ENCODE measurements around the gene TRAF7. TPM values are rescaled to one million over a fixed set of nuclear protein-coding genes. Genes with fewer than 3 reads are reported as not detected.
A peak's percentile ranks its signal among the peaks of the same experiment; 100 is the strongest.

Gene TRAF7
- total RNA-seq, 2 experiments from 2014 or later, result 53.6 to 82.3 TPM

- peaks cover 44% of the 10 kb centered on the region for H3K36me3 ChIP-seq (ENCODE audit: insufficient read depth, low read length)
- BruUV-seq (replicated peaks), result TSS peak; percentile 95
- peak overlapping the region; percentile 81 for H3K4me3 ChIP-seq (ENCODE audit: low read depth, low read length, poor library complexity, severe bottlenecking)
- no peaks in the 10 kb centered on the region for H3K9me3 ChIP-seq (ENCODE audit: low read length)
- peaks cover 47% of the 10 kb centered on the region for H3K4me1 ChIP-seq (ENCODE audit: insufficient read depth, low read length, poor library complexity, severe bottlenecking)
- intact Hi-C loops (cut with micrococcal nuclease; ENCODE audit: unreplicated experiment), result loop anchor here (2.0 to 10.0 kb wide), 3 partner anchors 68 to 270 kb away; partner anchors contain the start of genes CCNF, E4F1 and RNPS1
- H3K27ac ChIP-seq (ENCODE audit: low read depth, low read length, poor library complexity, severe bottlenecking), result peak overlapping the region; percentile 83
- TF ChIP-seq EZH2phosphoT487 (IDR thresholded peaks at IDR 0.05; ENCODE audit: borderline replicate concordance, low read depth, low read length) (no peak), CTCF (conservative IDR thresholded peaks at IDR 0.05; ENCODE audit: low read length) (no peak)
- ChIA-PET POLR2A (interaction anchor here (0.8 to 1.6 kb wide), 6 partner anchors 107 to 944 kb away, joined by 3 to 7 read pairs (median 3); partner anchors contain the start of genes NTHL1, RPS2, TSC2 and ZSCAN10), CTCF (ENCODE audit: unreplicated experiment) (no interaction called here)
- peaks cover 60% of the 10 kb centered on the region for H3K79me2 ChIP-seq (ENCODE audit: insufficient read depth, low read depth, low read length)
- peak; percentile 48 for DNase-seq (ENCODE audit: low spot score)
- H3K9me2 ChIP-seq (ENCODE audit: insufficient read depth, low read length), result no peaks in the 10 kb centered on the region
- no peak overlapping the region for H2AFZ ChIP-seq (ENCODE audit: low read length)
- peaks cover 17% of the 10 kb centered on the region for H4K20me1 ChIP-seq (ENCODE audit: insufficient read depth, low read length)
- H3K4me2 ChIP-seq (ENCODE audit: low read length), result peak overlapping the region; percentile 100
These were observed 970 bp upstream of the TRAF7 start for GRCh38 chr16:2154533-2155090.

- Histone ChIP-seq H3K4me2 (ENCODE audit: low read length) (peak overlapping the region; percentile 92), H3K79me2 (ENCODE audit: insufficient read depth, low read depth, low read length) (peaks cover 60% of the 10 kb centered on the region), H3K36me3 (ENCODE audit: insufficient read depth, low read length) (peaks cover 44% of the 10 kb centered on the region), H3K27ac (ENCODE audit: low read depth, low read length, poor library complexity, severe bottlenecking) (peak overlapping the region; percentile 20), H3K9me2 (ENCODE audit: insufficient read depth, low read length) (no peaks in the 10 kb centered on the region), H3K4me3 (ENCODE audit: low read depth, low read length, poor library complexity, severe bottlenecking) (peak overlapping the region; percentile 100), H4K20me1 (ENCODE audit: insufficient read depth, low read length) (peaks cover 17% of the 10 kb centered on the region), H3K9me3 (ENCODE audit: low read length) (no peaks in the 10 kb centered on the region), H3K4me1 (ENCODE audit: insufficient read depth, low read length, poor library complexity, severe bottlenecking) (peaks cover 31% of the 10 kb centered on the region), H2AFZ (ENCODE audit: low read length) (no peak overlapping the region)
- DNase-seq (ENCODE audit: low spot score), result peak; percentile 36
- intact Hi-C loops (cut with micrococcal nuclease; ENCODE audit: unreplicated experiment), result loop anchor here (2.0 to 10.0 kb wide), 2 partner anchors 113 to 269 kb away; partner anchors contain the start of genes CCNF and RNPS1
- BruUV-seq (replicated peaks), result no TSS peak
- CTCF ChIA-PET (ENCODE audit: unreplicated experiment), result interaction anchor here (0.6 kb wide), 4 partner anchors 64 to 1436 kb away, joined by 3 to 4 read pairs (median 4); no protein-coding TSS in a partner anchor
- no peak for TF ChIP-seq EZH2phosphoT487 (IDR thresholded peaks at IDR 0.05; ENCODE audit: borderline replicate concordance, low read depth, low read length)
- TF ChIP-seq CTCF (conservative IDR thresholded peaks at IDR 0.05; ENCODE audit: low read length), result no peak
- POLR2A ChIA-PET, result interaction anchor here (0.6 to 1.6 kb wide), 11 partner anchors 9 to 943 kb away, joined by 3 to 10 read pairs (median 3); partner anchors contain the start of genes PGP, RPS2 and ZSCAN10
These were observed 631 bp downstream of the TRAF7 start for GRCh38 chr16:2155977-2156848.
